Measurements from ENCODE around the gene PLS1. TPM values are rescaled to one million over a fixed set of nuclear protein-coding genes. Genes with fewer than 3 reads are reported as not detected.
"Not testable (repeated sequence)": the region's sequence is repeated elsewhere in the genome, so short reads cannot be mapped to it uniquely, and the experiment has no call there.

PLS1 gene
- polyA plus RNA-seq, 2 of the 4 experiments (the other 2 are of a cell fraction) = 18.5 to 78.1 TPM

DNA sequence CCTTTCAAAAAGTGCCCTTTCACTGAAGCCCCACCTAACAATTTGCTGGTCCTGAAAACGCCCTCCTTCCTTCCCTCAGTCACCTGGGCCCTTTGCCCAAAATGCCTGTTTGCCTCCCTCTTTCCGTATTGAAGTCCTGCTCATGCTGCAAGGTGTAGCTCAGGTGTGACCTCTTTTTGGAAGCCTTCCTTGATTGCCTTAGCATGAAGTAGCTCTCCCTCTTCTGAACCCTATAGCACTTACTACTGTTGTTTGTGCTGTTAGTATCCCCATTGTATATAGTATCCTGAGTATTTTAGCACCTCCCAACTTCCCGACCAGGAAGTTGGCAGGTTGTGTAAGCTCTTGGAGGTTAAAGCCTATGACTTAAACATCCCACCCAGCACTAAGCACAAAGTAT lies 1.7 kb downstream of the PLS1 start:
- no peak for DNase-seq (ENCODE audit: low read depth in 1 of 2, low spot score in 1 of 2)
- ChIA-PET POLR2A (interaction anchor here (0.6 to 3.0 kb wide), 3 partner anchors 19 to 126 kb away, joined by 3 to 19 read pairs (median 7); partner anchors contain the start of genes ATR and TRPC1), CTCF (interaction anchor here (1.3 to 1.8 kb wide), 6 partner anchors 9 to 231 kb away, joined by 3 to 10 read pairs (median 4); no protein-coding TSS in a partner anchor)
- no peaks in the 10 kb centered on the region for H3K9me3 ChIP-seq
- WGBS (ENCODE audit: missing lambda C conversion rate) = 40% methylated on average over 3 of the region's 3 CpGs
- H3K4me1 ChIP-seq = peaks cover 17% of the 10 kb centered on the region
- H3K27ac ChIP-seq = peak overlapping the region in 1 of 2 experiments; percentile 46; a peak in 2 of 6 replicates
- FAIRE-seq = no peak
- ATAC-seq = no peak
- H3K4me3 ChIP-seq = no peak overlapping the region
- no peak for TF ChIP-seq HDAC2 (IDR thresholded peaks at IDR 0.05)
- no peak for TF ChIP-seq ESRRA (IDR thresholded peaks at IDR 0.05; ENCODE audit: borderline replicate concordance, low read length)
- peak overlapping the region; percentile 83 for H3K4me2 ChIP-seq

DNA sequence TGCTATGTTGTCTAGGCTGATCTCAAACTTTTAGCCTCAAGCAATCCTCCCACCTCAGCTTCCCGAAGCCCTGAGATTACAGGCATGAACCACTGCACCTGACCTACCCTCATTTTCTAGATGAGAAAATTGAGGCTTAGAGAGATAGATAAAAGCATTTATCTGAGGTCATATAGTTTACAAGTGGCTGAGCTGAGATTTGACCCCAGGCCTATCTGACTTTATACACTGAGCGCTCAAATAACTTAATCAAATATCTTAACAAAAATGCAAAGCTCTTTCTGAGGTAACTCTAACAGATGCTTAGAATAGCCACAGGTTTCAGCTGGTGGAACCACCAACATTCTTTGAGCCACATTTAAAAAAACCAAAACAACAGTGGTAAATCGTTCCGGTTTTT lies 5.5 kb downstream of the PLS1 start:
- TF ChIP-seq JUNB (IDR thresholded peaks at IDR 0.05) = no peak
- TF ChIP-seq, protein P1, sequence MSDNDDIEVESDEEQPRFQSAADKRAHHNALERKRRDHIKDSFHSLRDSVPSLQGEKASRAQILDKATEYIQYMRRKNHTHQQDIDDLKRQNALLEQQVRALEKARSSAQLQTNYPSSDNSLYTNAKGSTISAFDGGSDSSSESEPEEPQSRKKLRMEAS (IDR thresholded peaks at IDR 0.05) = no peak
- no peak for TF ChIP-seq FOSL2 (IDR thresholded peaks at IDR 0.05)
- no peak for TF ChIP-seq FOSL2 (CRISPR knock-in tag; IDR thresholded peaks at IDR 0.05)
- TF ChIP-seq TFCP2L1 (CRISPR knock-in tag; IDR thresholded peaks at IDR 0.05) = no peak
- TF ChIP-seq JUN (IDR thresholded peaks at IDR 0.05) = no peak
- TF ChIP-seq, protein P2, sequence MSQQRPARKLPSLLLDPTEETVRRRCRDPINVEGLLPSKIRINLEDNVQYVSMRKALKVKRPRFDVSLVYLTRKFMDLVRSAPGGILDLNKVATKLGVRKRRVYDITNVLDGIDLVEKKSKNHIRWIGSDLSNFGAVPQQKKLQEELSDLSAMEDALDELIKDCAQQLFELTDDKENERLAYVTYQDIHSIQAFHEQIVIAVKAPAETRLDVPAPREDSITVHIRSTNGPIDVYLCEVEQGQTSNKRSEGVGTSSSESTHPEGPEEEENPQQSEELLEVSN (IDR thresholded peaks at IDR 0.05; ENCODE audit: borderline replicate concordance, low read depth) = no peak
- TF ChIP-seq RCOR1 (IDR thresholded peaks at IDR 0.05; ENCODE audit: low read depth, low read length) = no peak
- TF ChIP-seq CHD4 (IDR thresholded peaks at IDR 0.05; ENCODE audit: borderline replicate concordance) = no peak
- TF ChIP-seq HOXB13 (CRISPR knock-in tag; IDR thresholded peaks at IDR 0.05; ENCODE audit: low read depth) = no peak
- no peak for TF ChIP-seq SREBF2 (IDR thresholded peaks at IDR 0.05)
- TF ChIP-seq MYC (IDR thresholded peaks at IDR 0.05; ENCODE audit: borderline replicate concordance, low read length) = no peak
- TF ChIP-seq CHD2 (IDR thresholded peaks at IDR 0.05; ENCODE audit: low read length, partially characterized antibody) = no peak
- TF ChIP-seq, protein P3, sequence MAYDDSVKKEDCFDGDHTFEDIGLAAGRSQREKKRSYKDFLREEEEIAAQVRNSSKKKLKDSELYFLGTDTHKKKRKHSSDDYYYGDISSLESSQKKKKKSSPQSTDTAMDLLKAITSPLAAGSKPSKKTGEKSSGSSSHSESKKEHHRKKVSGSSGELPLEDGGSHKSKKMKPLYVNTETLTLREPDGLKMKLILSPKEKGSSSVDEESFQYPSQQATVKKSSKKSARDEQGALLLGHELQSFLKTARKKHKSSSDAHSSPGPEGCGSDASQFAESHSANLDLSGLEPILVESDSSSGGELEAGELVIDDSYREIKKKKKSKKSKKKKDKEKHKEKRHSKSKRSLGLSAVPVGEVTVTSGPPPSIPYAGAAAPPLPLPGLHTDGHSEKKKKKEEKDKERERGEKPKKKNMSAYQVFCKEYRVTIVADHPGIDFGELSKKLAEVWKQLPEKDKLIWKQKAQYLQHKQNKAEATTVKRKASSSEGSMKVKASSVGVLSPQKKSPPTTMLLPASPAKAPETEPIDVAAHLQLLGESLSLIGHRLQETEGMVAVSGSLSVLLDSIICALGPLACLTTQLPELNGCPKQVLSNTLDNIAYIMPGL (CRISPR knock-in tag; IDR thresholded peaks at IDR 0.05; ENCODE audit: borderline replicate concordance) = no peak
- TF ChIP-seq EHMT2 (IDR thresholded peaks at IDR 0.05; ENCODE audit: low read depth) = no peak
- TF ChIP-seq GATA3 (IDR thresholded peaks at IDR 0.05; ENCODE audit: borderline replicate concordance) = no peak
- FAIRE-seq = no peak
- H3K9me3 ChIP-seq = no peaks in the 10 kb centered on the region
- H3K4me3 ChIP-seq = no peak overlapping the region
- POLR2A ChIA-PET = interaction anchor here (0.7 kb wide), 2 partner anchors 399 to 401 kb away, joined by 4 to 6 read pairs; partner anchors contain the start of gene U2SURP
- CTCF ChIA-PET = interaction anchor here (1.2 to 1.6 kb wide), 4 partner anchors 9 to 227 kb away, joined by 3 to 6 read pairs (median 5); no protein-coding TSS in a partner anchor
- WGBS (ENCODE audit: missing lambda C conversion rate) = 94% methylated on average over 4 of the region's 4 CpGs
- peaks cover 11% of the 10 kb centered on the region for H3K4me1 ChIP-seq
- H3K27ac ChIP-seq = no peak overlapping the region
- no peak for ATAC-seq
- H3K4me2 ChIP-seq = no peak overlapping the region
- DNase-seq (ENCODE audit: low read depth in 1 of 2, low spot score in 1 of 2) = no peak

DNA sequence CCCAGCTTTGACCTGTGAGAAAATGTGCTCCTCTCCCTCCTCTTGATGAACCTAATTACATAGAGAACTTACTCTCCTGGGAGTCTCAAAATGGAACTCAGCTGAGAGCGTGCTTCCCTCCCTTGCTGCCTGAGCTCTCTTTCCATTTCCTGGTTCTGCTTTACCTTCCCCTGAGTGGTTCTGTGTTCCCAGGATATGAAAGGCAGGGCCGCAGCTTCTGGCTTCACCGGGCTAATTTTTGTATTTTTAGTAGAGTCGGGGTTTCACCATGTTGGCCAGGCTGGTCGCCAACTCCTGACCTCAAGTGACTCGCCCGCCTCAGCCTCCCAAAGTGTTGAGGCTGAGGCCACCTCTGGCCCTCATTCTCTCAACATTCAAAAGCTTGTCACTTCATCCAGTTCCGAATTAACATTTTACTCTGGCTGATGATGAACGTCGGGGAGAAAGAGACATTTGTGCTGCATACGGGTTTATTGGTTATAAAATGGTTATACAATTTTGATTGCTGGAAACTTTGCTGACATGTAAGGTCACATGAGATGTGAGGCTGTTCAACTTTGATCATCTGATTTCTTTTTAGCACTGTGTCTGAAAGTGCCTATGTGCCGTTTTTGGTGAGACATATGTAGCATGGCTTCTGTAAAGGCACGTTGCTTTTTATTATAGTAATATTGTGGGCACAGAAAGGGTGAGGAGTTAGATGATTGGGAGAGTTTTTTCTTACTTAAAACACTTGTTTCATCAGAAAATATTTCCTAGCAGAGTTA lies 6.6 kb downstream of the PLS1 start:
- no peak for DNase-seq (ENCODE audit: low read depth in 1 of 2, low spot score in 1 of 2)
- WGBS (ENCODE audit: missing lambda C conversion rate) = 92% methylated on average over 13 of the region's 13 CpGs
- ChIA-PET POLR2A (no interaction called here), CTCF (interaction anchor here (1.0 to 1.6 kb wide), 4 partner anchors 11 to 392 kb away, joined by 3 to 6 read pairs (median 5); no protein-coding TSS in a partner anchor)
- no peak for FAIRE-seq
- no peak overlapping the region for H3K4me2 ChIP-seq
- no peak overlapping the region for H3K27ac ChIP-seq
- no peak for ATAC-seq
- no peaks in the 10 kb centered on the region for H3K9me3 ChIP-seq
- TF ChIP-seq CHD2 (IDR thresholded peaks at IDR 0.05; ENCODE audit: low read length, partially characterized antibody) (no peak), NPAS2 (CRISPR knock-in tag; IDR thresholded peaks at IDR 0.05; ENCODE audit: borderline replicate concordance) (no peak), POLR2A (IDR thresholded peaks at IDR 0.05; ENCODE audit: low read length) (no peak), ESRRA (IDR thresholded peaks at IDR 0.05; ENCODE audit: borderline replicate concordance, low read length) (no peak), TP53 (CRISPR knock-in tag; IDR thresholded peaks at IDR 0.05) (no peak)
- H3K4me3 ChIP-seq = no peak overlapping the region
- H3K4me1 ChIP-seq = peaks cover 6% of the 10 kb centered on the region

DNA sequence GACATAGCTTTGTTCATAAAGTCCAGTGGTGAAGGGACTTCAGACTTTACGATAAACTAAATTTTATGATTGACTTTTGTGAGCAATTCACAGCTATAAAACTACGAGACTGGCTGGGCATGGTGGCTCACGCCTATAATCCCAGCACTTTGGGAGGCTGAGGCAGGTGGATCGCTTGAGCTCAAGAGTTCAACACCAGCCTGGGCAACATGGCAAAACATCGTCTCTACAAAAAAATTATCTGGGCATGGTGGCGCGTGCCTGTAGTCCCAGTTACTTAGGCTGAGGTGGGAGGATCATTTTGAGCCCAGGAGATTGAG lies 7.2 kb downstream of the PLS1 start:
- H3K4me1 ChIP-seq; H3K27ac ChIP-seq; DNase-seq (ENCODE audit: low read depth in 1 of 2, low spot score in 1 of 2); FAIRE-seq; POLR2A ChIA-PET; H3K4me2 ChIP-seq; H3K4me3 ChIP-seq; ATAC-seq; H3K9me3 ChIP-seq: not testable (repeated sequence)
- WGBS (ENCODE audit: missing lambda C conversion rate) = 96% methylated on average over 7 of the region's 7 CpGs
- CTCF ChIA-PET = interaction anchor here (1.0 kb wide), 1 partner anchor 391 kb away, joined by 3 read pairs; no protein-coding TSS in a partner anchor
